Natural killer cell (primary cell): Measurements from ENCODE around the gene GGT6. TPM values are rescaled to one million over a fixed set of nuclear protein-coding genes. Genes with fewer than 3 reads are reported as not detected.

Experiments
- ATAC-seq, 3 donors: fragments of 150-1000 bp in 2 of 3; fragments of 200-7000 bp in 1 of 3; cut with Tn5 transposase; 1 replicate in 1 of 3; 2 replicates in 2 of 3; pipeline ENCODE4 v1.10.0; 2021; ENCODE audit warnings: mild to moderate bottlenecking in 2 of 3, moderate library complexity in 2 of 3
- DNase-seq, 2 donors: peaks; one replicate each; pipeline versions ENCODE4 v3.0.0 to v3.0.0-alpha.2; 2013 to 2021; ENCODE audit warnings: mixed read lengths in 1 of 2
- H3K27ac ChIP-seq: one replicate; pipeline ENCODE4 v1.5.1; 2013; ENCODE audit warnings: mild to moderate bottlenecking, low read length
- H3K27me3 ChIP-seq: one replicate; pipeline ENCODE4 v1.6.1; 2013; ENCODE audit warnings: low read length; ENCODE audit not compliant: control insufficient read depth, insufficient read depth
- H3K36me3 ChIP-seq: one replicate; pipeline ENCODE4 v1.6.1; 2013; ENCODE audit warnings: low read length; ENCODE audit not compliant: control insufficient read depth, insufficient read depth
- H3K4me1 ChIP-seq: one replicate; pipeline ENCODE4 v1.6.1; 2013; ENCODE audit warnings: low read length; ENCODE audit not compliant: control insufficient read depth, insufficient read depth
- H3K4me3 ChIP-seq: one replicate; pipeline ENCODE4 v1.5.1; 2013; ENCODE audit warnings: low read length
- H3K9me3 ChIP-seq: one replicate; pipeline ENCODE4 v1.6.1; 2013; ENCODE audit warnings: low read length; ENCODE audit not compliant: control insufficient read depth, insufficient read depth
- H3K27ac Mint-ChIP-seq, 2 donors: one replicate each; pipeline ENCODE4 v1.8.0; 2022; ENCODE audit warnings: mild to moderate bottlenecking in 2 of 2, mixed read lengths in 2 of 2, moderate library complexity in 1 of 2
- H3K27me3 Mint-ChIP-seq, 2 donors: one replicate each; pipeline ENCODE4 v1.8.0; 2022; ENCODE audit warnings: low read depth in 2 of 2, mixed read lengths in 2 of 2
- H3K36me3 Mint-ChIP-seq: one replicate; pipeline ENCODE4 v1.8.0; 2022; ENCODE audit warnings: mixed read lengths
- H3K4me1 Mint-ChIP-seq, 2 donors: one replicate each; pipeline ENCODE4 v1.8.0; 2022; ENCODE audit warnings: mixed read lengths in 2 of 2
- H3K4me3 Mint-ChIP-seq: one replicate; pipeline ENCODE4 v1.8.0; 2022; ENCODE audit warnings: mild to moderate bottlenecking, moderate library complexity, mixed read lengths
- H3K9me3 Mint-ChIP-seq, 2 donors: one replicate each; pipeline ENCODE4 v1.8.0; 2022; ENCODE audit warnings: mixed read lengths in 2 of 2
- CTCF ChIP-seq: fragments of 200-600 bp; IDR thresholded peaks from one replicate; pipeline ENCODE4 v1.8.0; 2022; ENCODE audit warnings: antibody characterized with exemption
- WGBS: methylation state at CpG from one replicate; pipeline ENCODE4 v1.1.7; 2013; ENCODE audit warnings: missing lambda C conversion rate; ENCODE audit not compliant: insufficient coverage; 5-methylcytosine and 5-hydroxymethylcytosine counted together
- intact Hi-C: fragments of 100-400 bp; cut with micrococcal nuclease; formaldehyde crosslinking; loops from one replicate; pipeline ENCODE4 v1.14.2; 2022
- total RNA-seq, 4 donors: library from RNA; stranded (reverse); fragments of 120-200 nt in 1 of 4; gene quantifications; one replicate each; pipeline versions ENCODE4 v1.2.3 to v1.2.4, GENCODE V29; 2013 to 2022

The GGT6 gene
- total RNA-seq, 3 donors from 2014 or later (not counting 1 experiment from before 2014, with no cell fraction given) = not detected

DNA sequence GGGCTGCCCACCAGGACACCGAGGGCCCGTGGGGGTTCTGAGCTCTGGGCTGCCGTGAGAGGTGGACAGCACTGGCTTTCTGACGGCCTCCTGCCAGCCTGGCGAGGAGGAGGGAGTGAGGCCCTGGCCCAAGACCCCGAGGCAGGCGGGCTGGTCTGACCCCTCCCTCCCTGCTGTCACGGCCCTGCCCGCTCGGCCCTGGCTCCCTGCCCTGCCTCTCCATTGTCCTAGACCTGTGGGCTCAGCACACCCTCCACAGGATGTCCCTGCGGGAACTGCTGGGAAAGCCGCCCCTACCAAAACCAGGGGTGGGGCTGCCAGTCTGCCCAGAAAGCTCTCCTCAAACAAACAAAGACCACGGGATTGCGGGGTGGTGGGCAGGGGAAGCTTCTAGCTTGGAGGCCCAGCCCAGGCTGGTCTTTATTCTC lies 41.0 kb downstream of the GGT6 start:
- Mint-ChIP-seq H3K27me3 (no peaks in the 10 kb centered on the region), H3K4me1 (no peaks in the 10 kb centered on the region), H3K36me3 (no peaks in the 10 kb centered on the region), H3K9me3 (no peaks in the 10 kb centered on the region), H3K27ac (no peak overlapping the region), H3K4me3 (no peak overlapping the region)
- DNase-seq (no peak), ATAC-seq (no peak)
- H3K27ac ChIP-seq = no peak overlapping the region
- H3K9me3 ChIP-seq = no peaks in the 10 kb centered on the region
- 91% methylated on average over 14 of the region's 14 CpGs for WGBS
- intact Hi-C loops = no loop called here
- no peak overlapping the region for H3K4me3 ChIP-seq
- H3K27me3 ChIP-seq = no peaks in the 10 kb centered on the region
- H3K4me1 ChIP-seq = no peaks in the 10 kb centered on the region
- TF ChIP-seq CTCF = no peak
- no peaks in the 10 kb centered on the region for H3K36me3 ChIP-seq

DNA sequence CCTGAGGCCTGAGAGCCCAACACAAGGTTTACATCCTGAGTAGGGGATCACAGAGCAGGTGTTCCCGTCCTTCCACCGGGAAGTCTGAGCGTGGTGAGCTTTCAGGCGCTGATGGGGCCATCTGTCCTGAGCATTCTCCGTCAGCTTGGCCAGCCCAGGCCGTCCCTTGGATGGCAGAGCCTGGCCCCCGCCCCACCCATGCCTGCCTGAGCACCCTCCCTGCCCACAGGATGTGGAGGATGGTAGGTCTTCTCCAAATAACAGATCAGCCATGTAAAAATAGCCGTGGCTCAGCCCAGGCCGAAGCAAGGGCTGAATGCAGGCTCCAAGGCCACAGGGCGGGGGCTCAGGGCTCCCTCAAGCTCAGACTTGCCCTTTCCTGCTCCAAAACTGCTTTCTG lies 41.5 kb downstream of the GGT6 start:
- Histone ChIP-seq H3K27ac (no peak overlapping the region), H3K27me3 (no peaks in the 10 kb centered on the region), H3K9me3 (no peaks in the 10 kb centered on the region), H3K4me3 (no peak overlapping the region), H3K4me1 (no peaks in the 10 kb centered on the region), H3K36me3 (no peaks in the 10 kb centered on the region)
- Mint-ChIP-seq H3K9me3 (no peaks in the 10 kb centered on the region), H3K4me1 (no peaks in the 10 kb centered on the region), H3K4me3 (no peak overlapping the region), H3K27me3 (no peaks in the 10 kb centered on the region), H3K36me3 (no peaks in the 10 kb centered on the region), H3K27ac (no peak overlapping the region)
- 77% methylated on average over 10 of the region's 10 CpGs for WGBS
- ATAC-seq (no peak), DNase-seq (no peak)
- TF ChIP-seq CTCF = no peak
- intact Hi-C loops = no loop called here

DNA sequence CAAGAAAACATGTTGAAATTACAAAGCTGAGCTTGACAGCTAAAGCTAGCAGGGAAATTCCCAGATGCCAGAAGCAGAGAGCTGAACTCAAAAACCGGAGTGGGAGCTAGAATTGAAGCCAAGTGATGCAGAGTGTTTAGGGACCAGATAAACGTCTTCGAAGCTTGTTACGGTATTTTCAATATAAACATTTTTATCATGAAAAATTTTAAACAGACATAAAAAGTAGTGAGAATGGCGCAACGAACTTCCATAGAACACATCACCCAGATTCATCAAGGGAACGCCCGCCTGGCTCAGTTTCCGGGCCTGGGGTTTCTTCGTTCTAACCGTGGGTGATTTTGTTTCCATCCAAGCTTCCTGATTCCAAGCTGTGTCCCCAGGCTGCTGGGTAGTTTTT lies 43.6 kb downstream of the GGT6 start:
- Mint-ChIP-seq H3K4me1 (no peaks in the 10 kb centered on the region), H3K4me3 (no peak overlapping the region), H3K36me3 (no peaks in the 10 kb centered on the region), H3K27ac (no peak overlapping the region), H3K27me3 (no peaks in the 10 kb centered on the region), H3K9me3 (no peaks in the 10 kb centered on the region)
- TF ChIP-seq CTCF = no peak
- no peak overlapping the region for H3K27ac ChIP-seq
- H3K4me3 ChIP-seq = no peak overlapping the region
- 92% methylated on average over 9 of the region's 11 CpGs for WGBS
- DNase-seq (no peak), ATAC-seq (no peak)
- no peaks in the 10 kb centered on the region for H3K27me3 ChIP-seq
- no peaks in the 10 kb centered on the region for H3K36me3 ChIP-seq
- intact Hi-C loops = no loop called here
- no peaks in the 10 kb centered on the region for H3K9me3 ChIP-seq
- H3K4me1 ChIP-seq = no peaks in the 10 kb centered on the region

DNA sequence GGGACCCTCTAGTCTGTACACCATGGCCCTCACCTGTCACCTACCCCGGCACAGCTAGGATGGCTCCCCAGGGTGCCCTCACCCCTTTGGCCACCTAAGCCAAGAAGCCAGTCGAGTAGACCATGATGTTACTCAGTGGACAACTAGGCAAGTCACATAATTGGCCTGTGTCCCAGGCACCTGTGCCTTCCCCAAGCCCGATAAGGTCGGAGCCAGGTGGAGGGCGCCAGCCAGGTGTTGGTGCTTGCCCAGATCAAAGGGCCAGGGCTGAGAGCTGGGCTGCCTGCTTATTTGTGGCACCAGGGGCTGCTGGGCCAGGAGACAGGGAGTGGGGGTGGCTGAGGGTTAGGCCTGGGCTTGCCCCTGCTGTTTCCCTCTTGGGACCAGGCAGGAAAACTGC lies 44.9 kb downstream of the GGT6 start:
- intact Hi-C loops = no loop called here
- peaks cover 0 to 9% of the 10 kb centered on the region in 2 donors for H3K4me1 Mint-ChIP-seq

More for the DNA sequence above, 44.9 kb downstream of the GGT6 start:
- Mint-ChIP-seq H3K9me3 (no peaks in the 10 kb centered on the region), H3K27me3 (no peaks in the 10 kb centered on the region), H3K36me3 (no peaks in the 10 kb centered on the region), H3K27ac (no peak overlapping the region), H3K4me3 (no peak overlapping the region)
- 90% methylated on average over 5 of the region's 5 CpGs for WGBS
- no peaks in the 10 kb centered on the region for H3K36me3 ChIP-seq
- ATAC-seq (no peak), DNase-seq (no peak)
- H3K27ac ChIP-seq = no peak overlapping the region
- H3K4me3 ChIP-seq = no peak overlapping the region
- H3K27me3 ChIP-seq = no peaks in the 10 kb centered on the region
- no peaks in the 10 kb centered on the region for H3K9me3 ChIP-seq
- peaks cover 6% of the 10 kb centered on the region for H3K4me1 ChIP-seq
- no peak for TF ChIP-seq CTCF
